Measurements from ENCODE around the gene NIPAL3.

DNA sequence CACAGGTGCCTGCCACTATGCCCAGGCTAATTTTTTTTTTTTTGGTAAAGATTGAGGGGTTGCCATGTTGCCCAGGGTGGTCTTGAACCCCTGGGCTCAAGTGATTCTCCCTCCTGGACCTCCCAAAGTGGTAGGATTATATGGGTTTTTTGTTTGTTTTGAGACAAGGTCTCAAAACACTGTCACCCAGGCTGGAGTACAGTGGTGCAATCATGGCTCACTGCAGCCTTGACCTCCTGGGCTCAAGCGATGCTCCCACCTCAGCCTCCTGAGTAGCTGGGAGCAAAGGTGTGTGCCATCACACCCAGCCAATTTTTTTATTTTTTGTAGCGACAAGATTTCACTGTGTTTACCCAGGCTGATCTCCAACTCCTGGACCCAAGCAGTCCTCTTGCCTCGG is 78.2 kb downstream of the NIPAL3 start:
- TF ChIP-seq CTCF (IDR thresholded peaks at IDR 0.05) (no peak), POLR2A (IDR thresholded peaks at IDR 0.05) (no peak)
